ENCODE results near the gene PEX3.

The PEX3 gene, protein sequence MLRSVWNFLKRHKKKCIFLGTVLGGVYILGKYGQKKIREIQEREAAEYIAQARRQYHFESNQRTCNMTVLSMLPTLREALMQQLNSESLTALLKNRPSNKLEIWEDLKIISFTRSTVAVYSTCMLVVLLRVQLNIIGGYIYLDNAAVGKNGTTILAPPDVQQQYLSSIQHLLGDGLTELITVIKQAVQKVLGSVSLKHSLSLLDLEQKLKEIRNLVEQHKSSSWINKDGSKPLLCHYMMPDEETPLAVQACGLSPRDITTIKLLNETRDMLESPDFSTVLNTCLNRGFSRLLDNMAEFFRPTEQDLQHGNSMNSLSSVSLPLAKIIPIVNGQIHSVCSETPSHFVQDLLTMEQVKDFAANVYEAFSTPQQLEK

DNA sequence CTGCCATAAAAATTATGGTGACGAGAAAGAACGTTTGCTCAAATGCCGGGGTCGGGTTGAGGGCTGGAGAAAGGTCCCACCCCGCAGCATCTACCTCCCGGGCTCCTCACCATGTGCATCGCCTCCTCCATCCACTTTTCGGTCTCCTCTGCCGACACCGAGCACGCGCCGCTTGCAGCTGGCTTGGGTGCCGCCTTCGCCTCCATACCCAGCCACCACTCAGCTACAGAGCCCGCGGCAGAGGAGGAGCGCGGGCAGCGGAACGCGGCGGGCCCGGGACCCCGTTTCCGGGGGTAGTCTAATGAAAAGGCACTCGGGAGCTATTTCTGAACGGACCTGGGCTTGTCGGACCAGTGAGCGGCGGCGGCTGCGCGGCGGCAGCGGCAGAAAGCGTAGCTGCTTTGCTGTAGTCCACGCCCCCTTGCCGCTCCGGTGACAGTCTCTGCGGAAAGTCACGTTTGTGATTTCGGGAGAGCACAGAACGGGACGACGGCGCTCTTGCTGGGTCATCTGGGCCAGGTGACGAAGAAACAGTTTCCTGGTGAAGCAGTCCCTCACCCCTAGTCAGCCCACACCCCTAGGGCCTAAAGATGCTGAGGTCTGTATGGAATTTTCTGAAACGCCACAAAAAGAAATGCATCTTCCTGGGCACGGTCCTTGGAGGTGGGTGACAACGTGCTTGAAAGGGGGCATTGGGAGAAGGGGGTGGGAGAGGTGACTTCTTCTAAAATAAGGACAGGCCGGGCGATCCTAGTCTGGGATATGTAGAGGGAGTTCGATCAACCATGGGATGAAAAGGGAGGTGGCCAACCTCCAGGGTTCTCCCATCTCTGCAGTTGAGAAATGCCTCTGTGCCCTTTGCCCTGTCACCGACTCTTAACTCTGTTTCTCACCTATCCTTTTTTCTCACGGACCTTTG, at the start of gene PEX3, which contains the start of gene ADAT2:
Gene PEX3, plus strand, starts transcription at position 353 of the 919 bp plus-strand sequence. Its CDS starts 238 bp downstream, at position 591.
Gene ADAT2, minus strand, starts transcription at position 243 of the 919 bp plus-strand sequence. Its CDS starts 37 bp downstream, at position 206.
- TF ChIP-seq JUND (IDR thresholded peaks at IDR 0.05; ENCODE audit: low read depth) = no peak
- in situ Hi-C loops (cut with HindIII; ENCODE audit: low pct_unique_long_range_greater_than_20kb, low sequenced_read_pairs) = no loop called here
- peak; percentile 53 to 93 for DNase-seq (ENCODE audit: low read depth in 1 of 2, low spot score in 1 of 2)

DNA sequence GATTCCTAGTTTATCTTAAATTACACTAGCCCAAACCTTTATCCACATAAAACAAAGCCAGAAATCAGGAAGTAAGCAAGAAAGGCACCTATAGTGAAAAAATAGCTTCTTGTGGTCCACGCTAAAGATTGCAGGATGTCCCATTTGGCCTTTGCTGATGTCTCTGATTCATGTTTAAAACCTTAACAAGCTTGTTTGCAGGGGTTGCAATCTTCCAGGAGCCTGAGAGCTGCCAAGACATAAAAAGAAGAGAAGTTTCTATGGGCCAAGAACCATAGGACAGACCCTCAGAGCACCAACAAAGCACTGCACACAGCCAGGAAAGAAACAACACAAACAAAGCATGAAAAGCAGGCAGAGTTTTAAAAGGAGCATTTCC, 49.5 kb upstream of the PEX3 start:
- DNase-seq (ENCODE audit: low read depth in 1 of 2, low spot score in 1 of 2) = no peak
- in situ Hi-C loops (cut with HindIII; ENCODE audit: low pct_unique_long_range_greater_than_20kb, low sequenced_read_pairs) = no loop called here
- no peak for TF ChIP-seq JUND (IDR thresholded peaks at IDR 0.05; ENCODE audit: low read depth)

DNA sequence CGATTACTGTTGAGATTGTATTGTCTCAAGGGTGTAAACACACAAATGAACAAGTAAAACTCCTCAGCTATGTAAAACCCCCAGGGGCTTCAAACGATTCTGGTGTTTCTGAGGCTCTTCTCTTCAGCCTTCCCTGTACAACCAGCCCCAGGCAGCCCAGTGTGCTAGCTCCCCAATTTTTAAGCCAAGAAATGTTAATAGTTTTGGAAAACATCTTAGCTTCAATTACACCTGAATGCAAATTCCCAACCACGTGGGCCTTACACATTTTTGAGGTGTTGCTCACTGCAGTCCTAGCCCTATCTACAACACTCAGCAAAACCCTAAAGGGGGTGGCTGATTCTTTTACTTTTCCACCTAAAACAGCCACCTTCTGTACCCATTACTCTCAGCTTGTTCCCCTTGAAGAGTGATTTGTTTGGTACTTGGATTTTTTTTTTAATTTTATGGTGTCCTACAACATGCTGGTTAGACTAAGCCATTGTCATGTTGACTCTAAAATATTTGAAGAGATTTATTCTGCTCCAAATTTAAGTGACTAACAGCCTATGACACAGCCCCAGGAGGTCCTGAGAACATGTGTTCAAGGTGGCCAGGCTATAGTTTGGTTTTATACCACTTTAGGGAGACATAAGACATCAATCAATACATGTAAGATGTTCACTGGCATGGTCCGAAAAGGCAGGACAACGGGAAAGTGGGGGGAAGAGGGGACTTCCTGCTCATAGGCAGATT, 48.8 kb upstream of the PEX3 start:
- in situ Hi-C loops (cut with HindIII; ENCODE audit: low pct_unique_long_range_greater_than_20kb, low sequenced_read_pairs) = no loop called here
- DNase-seq (ENCODE audit: low read depth in 1 of 2, low spot score in 1 of 2) = no peak
- no peak for TF ChIP-seq JUND (IDR thresholded peaks at IDR 0.05; ENCODE audit: low read depth)

DNA sequence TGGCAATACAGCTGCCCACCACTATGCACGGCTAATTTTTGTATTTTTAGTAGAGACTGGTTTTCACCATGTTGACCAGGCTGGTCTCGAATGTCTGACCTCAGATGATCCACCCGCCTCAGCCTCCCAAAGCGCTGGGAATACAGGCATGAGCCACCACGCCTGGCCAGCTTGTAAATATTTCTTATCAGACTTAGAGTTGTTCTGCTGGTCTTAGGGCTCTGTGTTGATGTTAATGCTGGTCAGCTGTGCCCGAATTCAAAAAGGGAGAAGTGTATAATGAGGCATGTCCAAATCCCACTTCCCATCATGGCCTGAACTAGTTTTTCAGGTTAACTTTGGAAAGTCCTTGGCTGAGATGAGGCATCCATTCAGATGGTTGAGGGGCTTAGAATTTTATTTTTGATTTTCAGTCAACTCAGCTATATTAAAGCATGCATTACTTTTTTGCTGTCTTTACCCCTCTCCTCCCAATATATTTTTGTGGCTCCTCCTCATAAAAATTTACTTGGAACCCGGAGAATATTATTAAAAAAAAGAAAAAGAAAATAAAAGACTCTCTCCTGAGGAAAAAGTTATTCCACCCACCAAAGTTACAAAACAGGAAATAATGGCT, 47.8 kb upstream of the PEX3 start:
- no peak for DNase-seq (ENCODE audit: low read depth in 1 of 2, low spot score in 1 of 2)
- no peak for TF ChIP-seq JUND (IDR thresholded peaks at IDR 0.05; ENCODE audit: low read depth)
- in situ Hi-C loops (cut with HindIII; ENCODE audit: low pct_unique_long_range_greater_than_20kb, low sequenced_read_pairs) = no loop called here

DNA sequence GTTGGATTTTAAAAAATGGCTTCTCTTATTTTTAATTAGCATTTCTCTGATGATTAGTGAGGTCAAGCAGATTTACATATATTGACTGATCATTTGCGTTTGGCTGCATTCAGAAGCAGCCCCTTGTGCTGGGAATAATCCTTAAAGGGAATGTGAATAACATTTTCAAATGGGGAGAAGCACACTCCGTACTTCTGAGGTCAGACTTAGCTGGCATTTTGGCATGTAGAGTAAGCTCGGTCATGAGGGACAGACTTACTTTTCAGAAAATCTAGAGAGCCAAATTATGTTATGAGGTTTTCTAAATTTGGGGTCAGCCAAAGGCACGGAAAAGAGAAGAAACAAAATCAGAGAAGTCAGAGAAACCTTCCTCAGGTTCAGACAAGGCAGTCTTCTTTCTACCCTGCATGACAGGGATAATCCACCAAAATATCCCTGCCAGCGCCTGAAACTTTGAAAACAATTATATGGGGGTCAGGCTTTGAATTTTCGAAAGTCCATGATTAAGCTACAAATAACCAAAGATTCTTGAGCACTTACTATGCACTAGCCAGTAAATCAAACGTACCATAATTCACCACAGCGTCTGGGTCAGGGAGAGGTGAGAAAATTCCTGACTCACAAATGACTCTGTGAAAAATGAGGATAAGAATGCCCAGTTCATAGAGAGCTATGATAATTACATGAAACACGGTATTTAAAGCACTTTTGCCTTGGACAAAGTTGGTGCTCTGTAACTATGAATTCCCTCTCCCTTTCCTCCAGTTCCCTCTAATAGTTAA, 45.0 kb upstream of the PEX3 start:
- no peak for TF ChIP-seq JUND (IDR thresholded peaks at IDR 0.05; ENCODE audit: low read depth)
- in situ Hi-C loops (cut with HindIII; ENCODE audit: low pct_unique_long_range_greater_than_20kb, low sequenced_read_pairs) = no loop called here
- DNase-seq (ENCODE audit: low read depth in 1 of 2, low spot score in 1 of 2) = no peak

DNA sequence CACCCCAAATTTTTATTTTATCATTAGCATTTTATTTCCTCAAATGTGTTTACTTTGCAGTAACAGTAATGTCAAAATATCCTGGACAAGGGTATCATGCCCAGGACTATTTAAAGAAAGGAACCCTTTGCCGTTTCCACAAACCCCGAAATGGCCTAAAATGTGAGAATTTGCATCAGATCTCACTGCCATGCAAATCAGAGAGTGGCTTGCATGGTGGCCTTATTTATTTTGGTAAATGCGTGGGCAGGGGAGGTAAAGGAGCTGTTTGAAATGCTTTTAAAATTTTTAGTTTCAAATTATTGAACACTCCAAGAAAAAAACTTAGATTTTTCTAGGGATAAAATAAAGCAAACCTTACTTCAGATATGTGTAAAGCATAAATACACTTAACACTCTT, 43.9 kb upstream of the PEX3 start:
- no peak for DNase-seq (ENCODE audit: low read depth in 1 of 2, low spot score in 1 of 2)
- no peak for TF ChIP-seq JUND (IDR thresholded peaks at IDR 0.05; ENCODE audit: low read depth)
- in situ Hi-C loops (cut with HindIII; ENCODE audit: low pct_unique_long_range_greater_than_20kb, low sequenced_read_pairs) = no loop called here

DNA sequence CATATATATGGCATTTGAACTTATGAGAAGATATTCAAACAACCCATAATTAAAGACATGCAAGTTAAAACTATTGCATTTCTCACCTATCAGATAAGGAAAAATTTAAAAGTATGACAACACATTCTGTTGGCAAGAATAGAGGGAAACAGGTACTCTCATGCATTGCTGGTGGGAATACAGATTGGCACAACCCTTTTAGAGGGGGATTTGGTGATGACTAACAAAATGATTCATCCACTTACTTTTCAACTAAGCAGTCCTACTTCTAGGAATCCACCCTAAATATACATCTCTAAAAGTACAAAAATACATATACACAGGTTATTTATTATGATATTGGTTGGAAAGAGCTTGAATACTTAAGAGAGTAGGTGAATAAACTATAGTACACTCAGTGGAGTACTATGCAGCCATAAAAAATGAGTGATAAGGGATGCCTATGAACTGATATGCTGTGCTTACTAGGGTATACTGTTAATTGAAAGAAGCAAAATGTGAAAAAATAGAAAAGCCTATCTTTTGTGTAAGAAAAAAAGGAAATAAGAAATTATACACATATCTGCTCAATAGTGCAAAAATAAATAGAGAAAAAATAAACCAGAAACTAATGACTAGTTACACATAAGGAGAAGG, 42.3 kb upstream of the PEX3 start:
- in situ Hi-C loops (cut with HindIII; ENCODE audit: low pct_unique_long_range_greater_than_20kb, low sequenced_read_pairs) = no loop called here
- TF ChIP-seq JUND (IDR thresholded peaks at IDR 0.05; ENCODE audit: low read depth) = no peak
- no peak for DNase-seq (ENCODE audit: low read depth in 1 of 2, low spot score in 1 of 2)

DNA sequence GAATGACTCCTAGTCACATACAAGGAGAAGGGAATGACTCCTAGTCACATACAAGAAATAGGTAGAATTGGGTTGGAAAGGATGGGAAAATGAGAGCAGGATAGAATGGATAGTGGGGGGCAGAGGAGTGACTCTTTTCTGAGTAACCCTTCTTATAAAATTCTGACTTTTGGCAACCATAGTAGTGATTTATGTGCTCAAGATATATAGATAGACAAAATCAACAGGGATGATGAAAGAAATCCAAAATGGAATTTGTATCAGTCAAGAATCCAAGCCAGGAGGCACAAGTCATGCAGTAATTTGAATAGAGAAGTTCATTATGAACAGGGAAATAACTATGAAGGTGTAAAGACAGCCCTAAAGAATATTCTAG, 41.8 kb upstream of the PEX3 start:
- no peak for DNase-seq (ENCODE audit: low read depth in 1 of 2, low spot score in 1 of 2)
- no peak for TF ChIP-seq JUND (IDR thresholded peaks at IDR 0.05; ENCODE audit: low read depth)
- in situ Hi-C loops (cut with HindIII; ENCODE audit: low pct_unique_long_range_greater_than_20kb, low sequenced_read_pairs) = no loop called here

DNA sequence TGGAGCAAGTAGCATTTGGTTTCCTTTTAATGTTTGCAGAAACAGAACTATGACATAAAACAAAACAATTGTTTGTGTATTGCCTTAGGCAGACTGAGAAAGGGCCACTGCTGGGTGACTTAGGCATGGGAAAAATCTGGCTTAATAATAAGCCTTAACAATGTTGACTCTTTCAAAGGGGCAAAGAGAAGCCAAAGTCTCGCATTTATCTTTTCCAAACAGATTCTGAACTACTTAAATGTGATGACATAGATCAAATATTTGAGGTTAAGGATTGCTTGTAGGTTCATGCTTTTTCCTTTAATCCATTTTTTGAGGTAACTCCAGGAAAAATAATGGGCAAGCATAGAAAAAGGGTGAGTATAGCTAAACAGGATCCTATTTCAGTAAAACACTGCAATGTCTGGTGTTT, 39.7 kb upstream of the PEX3 start:
- no peak for TF ChIP-seq JUND (IDR thresholded peaks at IDR 0.05; ENCODE audit: low read depth)
- in situ Hi-C loops (cut with HindIII; ENCODE audit: low pct_unique_long_range_greater_than_20kb, low sequenced_read_pairs) = no loop called here
- peak in 1 of 2 experiments; percentile 27 for DNase-seq (ENCODE audit: low read depth in 1 of 2, low spot score in 1 of 2)

DNA sequence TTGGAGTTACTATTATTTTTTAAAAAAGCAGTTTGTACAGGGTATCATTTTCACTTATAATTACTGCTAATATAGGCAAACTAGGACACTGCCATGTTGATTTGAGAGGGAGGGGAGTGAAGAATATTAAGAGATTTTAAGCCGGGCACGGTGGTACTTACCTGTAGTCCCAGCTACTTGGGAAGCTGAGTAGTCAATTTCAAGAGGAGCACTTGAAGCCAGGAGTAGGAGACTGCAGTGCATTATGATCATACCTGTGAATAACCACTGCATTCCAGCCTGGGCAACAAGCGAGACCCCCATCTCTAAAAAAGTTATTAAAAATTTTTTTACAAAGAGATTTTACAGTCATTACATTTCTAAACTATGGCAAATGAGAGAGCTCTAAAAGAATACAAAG, 35.8 kb upstream of the PEX3 start:
- TF ChIP-seq JUND (IDR thresholded peaks at IDR 0.05; ENCODE audit: low read depth) = no peak
- in situ Hi-C loops (cut with HindIII; ENCODE audit: low pct_unique_long_range_greater_than_20kb, low sequenced_read_pairs) = no loop called here
- DNase-seq (ENCODE audit: low read depth in 1 of 2, low spot score in 1 of 2) = no peak

DNA sequence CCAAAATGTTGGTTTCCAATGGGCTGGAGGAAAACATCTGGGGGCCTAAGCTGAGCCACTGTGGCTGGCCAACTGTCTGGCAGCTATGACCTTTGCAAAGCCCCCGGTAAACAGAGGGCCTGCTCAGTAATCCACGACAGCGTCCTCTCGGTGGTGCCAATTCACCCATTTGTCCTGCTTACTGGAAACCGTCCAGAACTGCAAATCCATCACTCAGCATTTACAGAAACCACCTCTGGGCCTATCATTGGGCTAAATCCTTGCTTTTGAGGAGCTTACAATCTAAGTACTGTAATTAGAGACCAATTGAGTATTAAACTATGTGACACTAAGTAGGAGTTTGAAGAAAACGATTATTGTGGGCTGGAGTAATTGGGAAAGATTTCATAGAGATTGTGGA, 31.1 kb upstream of the PEX3 start:
- no peak for TF ChIP-seq JUND (IDR thresholded peaks at IDR 0.05; ENCODE audit: low read depth)
- in situ Hi-C loops (cut with HindIII; ENCODE audit: low pct_unique_long_range_greater_than_20kb, low sequenced_read_pairs) = no loop called here
- no peak for DNase-seq (ENCODE audit: low read depth in 1 of 2, low spot score in 1 of 2)
